SK-N-MC (cell line): ENCODE results near the gene GALNT8.

Experiments used
- EZH2 ChIP-seq: fragments of 200-600 bp; sonication (generic); IDR thresholded peaks from one replicate; pipeline ENCODE4 v1.6.1; 2017; ENCODE audit warnings: antibody characterized with exemption
- FOXP2 ChIP-seq: optimal IDR thresholded peaks from 2 replicates; pipeline ENCODE3; 2011; ENCODE audit warnings: mild to moderate bottlenecking, moderate library complexity; ENCODE audit not compliant: insufficient read depth; ENCODE audit errors: extremely low read length, control extremely low read depth
- POLR2AphosphoS5 ChIP-seq: IDR thresholded peaks from 2 replicates; pipeline ENCODE4 v1.6.1; 2012; ENCODE audit warnings: mild to moderate bottlenecking, low read depth, low read length, borderline replicate concordance

DNA sequence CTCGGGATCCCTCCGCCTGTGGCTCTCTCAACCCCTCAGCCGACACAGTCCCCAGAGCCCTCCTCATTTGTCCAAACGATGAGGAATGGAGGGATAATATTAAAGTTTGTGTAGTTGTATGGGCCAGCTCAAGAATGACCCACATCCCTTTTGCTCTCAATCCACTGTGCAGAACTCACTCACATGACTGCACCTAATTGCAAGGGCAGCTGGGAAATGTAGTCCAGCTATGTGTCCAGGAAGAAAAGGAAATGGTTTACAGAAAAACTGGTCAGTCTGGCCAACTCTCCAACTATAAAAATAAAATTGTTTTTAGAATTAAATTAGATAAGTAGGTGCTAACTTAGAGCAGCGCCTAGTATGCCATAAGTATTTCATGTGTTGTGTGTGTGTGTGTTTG lies 66.6 kb downstream of the GALNT8 start:
- no peak for TF ChIP-seq EZH2
- no peak for TF ChIP-seq POLR2AphosphoS5
- no peak for TF ChIP-seq FOXP2
